Limb (tissue), 2 donors: ENCODE measurements around the gene PTPRO.

Experiments
- DNase-seq, 2 donors: peaks; one replicate each; pipeline ENCODE4 v3.0.0-alpha.2; 2016; ENCODE audit errors: extremely low spot score in 2 of 2

PTPRO gene

GRCh38 chr12:15556411-15557102 lies 234.2 kb downstream of the PTPRO start:
- no peak for DNase-seq

- no peak for DNase-seq
These were observed 236.7 kb downstream of the PTPRO start for GRCh38 chr12:15558915-15559528.

DNA sequence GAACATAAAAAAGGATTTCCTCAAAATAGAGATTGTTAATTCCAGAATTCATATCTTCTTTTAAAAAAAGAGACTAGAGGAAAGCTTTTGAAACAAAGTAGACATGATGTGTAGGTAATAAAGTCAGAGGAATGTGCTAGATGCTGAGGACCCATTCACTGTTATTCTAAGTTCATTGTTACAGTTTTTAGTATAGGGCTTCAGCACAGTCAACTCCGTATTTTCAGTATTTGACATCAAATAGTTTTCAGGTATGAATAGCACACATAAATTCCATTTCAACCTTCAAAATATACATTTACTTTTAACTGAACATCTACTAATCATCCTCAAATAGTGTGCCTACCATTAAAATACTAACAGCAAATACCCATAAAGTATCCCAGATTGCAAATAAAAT lies 239.1 kb downstream of the PTPRO start:
- DNase-seq, result no peak

DNA sequence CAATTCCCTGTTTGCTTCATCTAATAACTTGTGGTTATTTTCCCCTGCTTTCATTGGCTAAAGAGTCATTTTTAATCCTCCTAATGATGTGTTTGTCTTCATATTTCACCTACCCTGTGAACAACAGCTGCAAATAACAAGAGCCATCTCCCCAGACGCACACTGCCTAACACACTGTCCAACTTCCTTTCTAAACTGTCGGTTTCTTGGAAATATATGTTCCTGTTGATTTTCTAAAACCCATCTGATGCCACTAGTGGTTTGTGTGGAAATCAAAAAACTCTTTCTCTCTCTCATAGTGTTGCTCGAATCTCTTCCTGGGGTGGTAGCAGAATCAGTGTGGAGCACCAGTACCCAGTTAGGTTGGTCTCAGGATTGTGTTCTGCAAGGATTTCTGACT lies 240.0 kb downstream of the PTPRO start:
- peak in 1 of 2 donors; percentile 54 for DNase-seq

DNA sequence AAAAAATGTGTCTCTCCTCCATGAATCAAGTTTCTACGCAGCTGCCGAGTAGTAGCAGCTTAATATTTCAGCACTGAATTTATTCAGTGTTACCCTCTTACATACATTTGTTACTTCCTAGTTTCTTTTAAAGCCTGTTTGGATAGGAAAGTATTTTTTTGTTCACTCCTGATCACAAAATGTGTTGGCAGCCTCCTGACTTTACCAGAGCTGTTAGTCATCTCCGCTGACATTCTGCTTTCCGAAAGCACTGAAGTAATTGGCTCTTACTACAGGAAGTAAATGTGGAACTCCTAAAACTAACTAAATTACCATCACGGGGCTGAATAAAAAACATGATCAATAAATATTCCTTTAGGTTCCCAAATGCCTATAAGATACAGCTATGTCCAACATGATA lies 241.4 kb downstream of the PTPRO start:
- DNase-seq, result no peak

DNA sequence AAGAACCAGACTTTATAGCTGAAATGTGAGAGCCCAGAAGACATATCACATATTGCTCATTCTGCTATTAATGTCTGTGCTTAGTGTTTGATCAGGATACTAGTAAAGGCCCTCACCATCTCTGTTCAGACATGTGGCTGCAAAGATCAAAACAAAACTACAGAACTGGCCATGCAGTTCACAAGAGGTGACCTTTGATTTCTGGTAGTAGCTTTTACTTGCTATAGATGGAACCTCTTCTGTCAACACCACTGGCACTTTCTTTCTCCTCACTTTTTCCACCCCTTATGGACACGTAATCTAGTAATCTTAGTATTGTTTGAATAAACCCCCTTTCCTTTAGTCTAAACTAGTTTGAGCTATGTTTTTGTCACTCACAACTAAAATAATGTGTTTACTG lies 252.0 kb downstream of the PTPRO start:
- no peak for DNase-seq

- DNase-seq, result no peak
These were observed 253.6 kb downstream of the PTPRO start for GRCh38 chr12:15575671-15576541.

DNA sequence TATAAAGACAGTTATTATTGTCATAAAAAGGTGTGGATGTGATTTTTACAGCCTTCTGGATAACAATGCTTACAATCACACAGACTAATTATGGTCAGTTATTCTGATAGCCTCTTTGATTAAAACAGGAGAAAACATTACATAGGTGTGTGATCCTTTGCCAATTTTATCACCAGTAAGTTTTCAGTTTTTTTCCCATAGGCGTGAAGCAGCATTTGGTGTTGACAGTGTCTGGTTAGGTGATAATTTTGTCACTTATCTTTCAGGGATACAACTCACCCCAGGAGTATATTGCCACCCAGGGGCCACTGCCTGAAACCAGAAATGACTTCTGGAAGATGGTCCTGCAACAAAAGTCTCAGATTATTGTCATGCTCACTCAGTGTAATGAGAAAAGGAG lies 258.1 kb downstream of the PTPRO start:
- DNase-seq, result no peak

- DNase-seq, result no peak
These were observed 258.7 kb downstream of the PTPRO start for GRCh38 chr12:15581006-15581405.

- no peak for DNase-seq
These were observed 261.5 kb downstream of the PTPRO start for GRCh38 chr12:15583804-15584203.

- DNase-seq, result peak in 1 of 2 donors; percentile 55
These were observed 262.2 kb downstream of the PTPRO start for GRCh38 chr12:15584366-15585041.

DNA sequence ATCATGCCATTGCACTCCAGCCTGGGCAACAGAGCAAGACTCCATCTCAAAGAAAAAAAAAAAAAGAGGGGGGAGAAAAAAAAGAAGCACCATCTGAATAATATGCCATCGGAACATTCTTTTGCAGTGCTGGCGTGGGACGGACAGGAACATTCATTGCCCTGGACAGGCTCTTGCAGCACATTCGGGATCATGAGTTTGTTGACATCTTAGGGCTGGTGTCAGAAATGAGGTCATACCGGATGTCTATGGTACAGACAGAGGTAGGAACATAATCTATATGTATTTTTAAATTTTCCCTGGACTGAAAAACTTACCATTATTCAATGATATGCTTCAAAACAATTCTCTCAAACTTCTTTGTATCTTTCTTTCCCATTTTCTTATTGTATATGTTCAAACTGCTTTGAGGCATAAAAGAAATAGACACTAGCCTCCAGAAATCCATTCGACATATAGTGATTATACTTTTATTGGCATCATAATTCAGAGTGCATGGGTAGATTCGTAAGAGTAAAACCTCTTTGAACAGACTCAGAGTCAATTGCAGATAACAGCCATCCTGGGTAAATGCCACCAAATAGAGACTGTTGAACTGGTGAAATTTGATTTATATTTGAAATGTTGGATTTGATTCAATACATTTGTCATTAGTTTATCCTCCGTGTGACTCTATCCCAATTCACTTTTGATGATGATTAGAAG lies 267.2 kb downstream of the PTPRO start:
- no peak for DNase-seq

DNA sequence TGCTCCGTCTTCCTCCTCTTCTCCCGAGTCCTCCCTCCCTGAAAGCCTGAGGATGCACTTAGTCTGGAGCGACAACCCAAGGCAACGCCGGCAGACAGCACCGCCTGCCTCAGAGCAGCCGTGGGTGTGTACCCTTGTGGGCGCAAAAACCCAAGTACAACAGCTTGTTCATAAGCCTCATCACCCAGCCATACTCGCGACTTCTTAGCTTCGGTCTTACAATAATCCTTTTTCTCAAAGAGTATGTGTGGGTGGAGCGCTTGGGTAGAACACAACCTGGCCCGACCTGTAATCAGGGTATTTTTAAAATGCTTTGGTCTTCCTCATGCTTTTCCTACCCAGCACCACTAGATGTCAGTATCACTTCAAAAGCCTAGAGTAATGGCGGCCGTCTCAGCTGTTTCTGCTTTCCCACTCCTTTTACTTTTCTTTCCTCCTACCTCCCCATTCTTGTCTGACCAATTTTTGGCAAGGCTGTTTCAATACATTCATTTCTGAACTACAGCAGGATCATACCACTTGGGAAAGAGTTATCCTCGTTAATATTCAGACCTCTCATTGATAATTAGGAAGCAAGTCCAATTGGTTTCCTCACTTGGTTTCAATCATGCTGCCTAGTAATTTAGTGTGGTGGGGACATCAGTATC lies 268.0 kb downstream of the PTPRO start:
- DNase-seq, result peak; percentile 52 to 90

- no peak for DNase-seq
These were observed 269.5 kb downstream of the PTPRO start for GRCh38 chr12:15591811-15592210.

- DNase-seq, result no peak
These were observed 270.6 kb downstream of the PTPRO start for GRCh38 chr12:15592934-15593333.

DNA sequence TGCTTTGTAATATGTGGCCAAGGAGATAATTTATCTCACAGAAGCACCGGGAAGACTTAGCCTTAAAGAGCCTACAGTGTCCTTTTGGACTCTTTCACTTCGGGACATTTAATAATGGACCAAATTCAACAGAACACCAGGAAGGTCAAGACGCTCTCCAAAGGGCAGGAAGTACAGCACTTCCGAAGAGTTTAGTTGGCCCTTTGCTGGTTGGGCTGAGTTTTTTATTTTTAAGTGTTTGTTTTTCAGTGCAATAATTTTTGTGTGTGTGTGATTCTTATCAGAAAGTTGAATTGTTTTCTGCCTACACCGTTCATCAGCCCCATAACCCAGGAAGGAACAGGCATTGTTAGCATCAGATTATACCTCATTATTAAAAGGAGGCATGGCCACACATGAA lies 273.9 kb downstream of the PTPRO start:
- no peak for DNase-seq

DNA sequence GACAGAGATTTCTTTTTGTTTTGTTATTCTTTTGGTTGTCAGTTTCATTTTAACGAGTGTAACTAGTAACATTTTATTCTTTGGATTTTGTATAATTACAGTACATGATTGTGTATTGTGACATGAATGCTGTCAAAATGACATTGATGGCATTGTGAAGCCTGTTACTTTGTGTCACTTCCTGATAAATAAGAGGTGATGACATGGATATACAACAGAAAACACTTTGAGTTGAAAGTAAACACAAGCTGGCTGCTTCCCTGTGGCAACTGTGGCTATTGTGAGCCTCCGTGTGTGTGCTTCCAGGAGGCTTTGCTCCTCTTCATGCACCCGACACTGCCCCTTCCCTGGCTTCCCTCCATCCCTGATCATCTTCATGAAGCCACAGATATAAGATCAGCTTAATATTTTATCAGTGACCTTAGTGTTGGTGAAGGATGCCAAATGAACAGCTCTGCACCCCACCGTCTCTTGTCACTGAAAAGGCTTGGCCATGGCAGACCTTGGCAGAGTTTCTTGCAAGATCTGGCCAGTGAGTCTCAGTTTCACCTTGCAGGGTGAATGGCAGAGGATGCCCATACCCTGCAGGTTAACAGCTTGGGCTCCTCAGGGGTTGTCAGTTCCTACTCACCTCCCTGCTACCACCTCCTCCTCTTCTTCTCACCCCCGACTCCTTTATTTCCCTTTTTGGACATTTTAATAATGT lies 275.0 kb downstream of the PTPRO start:
- DNase-seq, result no peak

DNA sequence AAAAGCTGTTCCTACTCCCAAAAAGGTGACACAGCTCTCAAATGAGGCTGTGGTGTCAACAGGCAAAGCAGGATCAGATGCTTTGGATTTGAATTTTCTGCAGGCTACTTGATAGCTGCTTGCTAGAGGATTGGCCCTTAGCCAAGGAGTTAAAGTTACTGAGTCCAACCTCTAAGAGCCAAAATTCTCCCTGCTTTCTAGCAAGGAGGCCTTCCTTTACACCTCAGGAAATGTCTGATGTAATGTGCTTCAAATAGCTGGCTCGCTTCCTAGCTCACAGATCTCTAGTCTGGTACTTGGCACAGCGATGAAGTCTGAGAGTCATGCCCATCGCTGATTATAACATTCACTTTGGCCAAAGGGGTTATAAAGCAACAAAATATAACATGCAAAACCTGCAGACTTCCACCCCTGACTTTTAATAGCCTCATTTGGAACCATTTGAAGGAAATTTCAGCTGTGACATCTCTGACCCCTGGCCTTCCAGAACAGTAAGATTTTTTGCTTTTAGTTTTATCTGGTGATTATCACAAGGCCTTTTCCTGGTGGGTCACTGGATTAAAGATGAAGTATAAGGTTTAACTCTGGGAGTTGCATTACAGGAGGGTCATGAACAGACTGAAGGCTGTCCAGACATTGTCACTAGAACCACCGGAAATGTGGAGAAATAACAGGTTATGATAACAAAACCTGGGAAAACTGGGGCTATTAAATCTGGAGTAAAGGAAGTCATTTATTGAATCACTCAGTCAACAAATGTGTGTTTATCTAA lies 277.1 kb downstream of the PTPRO start:
- DNase-seq, result peak; percentile 41 to 85

DNA sequence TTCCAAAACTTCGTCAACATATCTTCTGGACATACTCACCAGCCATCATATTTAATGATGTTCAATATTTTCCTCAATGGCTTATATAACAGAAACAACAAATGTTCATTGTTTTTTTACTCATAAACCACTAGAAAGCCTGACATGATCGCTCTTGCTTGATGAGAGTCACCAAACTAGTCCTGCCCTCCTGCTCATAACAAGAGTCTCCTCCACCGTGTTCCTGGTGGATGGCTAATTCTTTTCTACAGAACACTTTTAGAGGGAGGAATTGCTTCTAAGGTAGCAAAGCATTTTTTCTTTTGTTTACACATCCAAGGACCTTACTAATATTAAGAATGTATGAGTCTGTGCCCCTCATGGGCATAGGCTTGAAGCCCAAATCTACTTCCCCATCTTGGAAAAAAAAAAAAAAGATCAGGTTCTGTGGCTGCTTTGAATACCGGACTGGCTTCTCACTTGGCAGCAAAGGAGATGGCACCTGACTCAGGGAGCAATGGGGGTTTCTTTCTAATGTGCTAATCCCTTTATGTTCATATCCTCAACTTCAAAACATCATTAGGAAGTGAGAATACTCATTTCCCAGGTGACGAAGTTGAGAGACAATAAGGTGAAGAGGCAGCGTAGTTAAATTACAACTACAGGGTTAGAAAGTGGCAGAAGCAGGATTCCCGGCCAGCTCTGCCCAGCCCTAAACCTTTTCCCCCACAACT lies 278.1 kb downstream of the PTPRO start:
- no peak for DNase-seq
